AG04450 (cell line): ENCODE data around the gene ABR. TPM values are rescaled to one million over a fixed set of nuclear protein-coding genes. Genes with fewer than 3 reads are reported as not detected.

Source experiments
- CTCF ChIA-PET: fragments of 300-600, 350-600 bp; formaldehyde crosslinking; extraction: SDS; loops from one replicate; lab custom pipeline; 2022; ENCODE audit warnings: antibody characterized with exemption, inconsistent platforms; lab: Charles Lee
- POLR2A ChIA-PET: fragments of 350-600 bp; formaldehyde crosslinking; extraction: SDS; loops from one replicate; lab custom pipeline; 2021; ENCODE audit warnings: antibody characterized with exemption, inconsistent platforms; lab: Yijun Ruan, JAX
- DNase-seq: peaks from one replicate; pipeline ENCODE4 v3.0.0-alpha.2; 2011; ENCODE audit warnings: low read depth, low spot score
- H3K27ac ChIP-seq: one replicate; pipeline ENCODE4 v1.5.1; 2012; ENCODE audit warnings: low read depth, low read length, control low read depth
- H3K27me3 ChIP-seq: one replicate; pipeline ENCODE4 v1.6.0; 2012; ENCODE audit warnings: low read length; ENCODE audit not compliant: control insufficient read depth, insufficient read depth
- H3K4me3 ChIP-seq: 2 replicates; pipeline ENCODE4 v1.5.1; 2011; ENCODE audit warnings: mild to moderate bottlenecking, low read depth, low read length, control low read depth
- H3K9me3 ChIP-seq: 2 replicates; pipeline ENCODE4 v1.5.1; 2012; ENCODE audit warnings: low read length; ENCODE audit not compliant: control insufficient read depth, insufficient read depth
- polyA plus RNA-seq: library from polyadenylated mRNA; depleted of rRNA; stranded (reverse); fragments of >200 nt; gene quantifications from 2 replicates; pipeline ENCODE4 v1.2.3, GENCODE V29; 2011
- TF ChIP-seq, protein P1 (sequence below): IDR thresholded peaks from 2 replicates; pipeline ENCODE4 v1.5.1; 2011; ENCODE audit warnings: low read depth, low read length, control low read depth, inconsistent platforms

ABR gene
- polyA plus RNA-seq, 1 experiment: 64.3 TPM

DNA sequence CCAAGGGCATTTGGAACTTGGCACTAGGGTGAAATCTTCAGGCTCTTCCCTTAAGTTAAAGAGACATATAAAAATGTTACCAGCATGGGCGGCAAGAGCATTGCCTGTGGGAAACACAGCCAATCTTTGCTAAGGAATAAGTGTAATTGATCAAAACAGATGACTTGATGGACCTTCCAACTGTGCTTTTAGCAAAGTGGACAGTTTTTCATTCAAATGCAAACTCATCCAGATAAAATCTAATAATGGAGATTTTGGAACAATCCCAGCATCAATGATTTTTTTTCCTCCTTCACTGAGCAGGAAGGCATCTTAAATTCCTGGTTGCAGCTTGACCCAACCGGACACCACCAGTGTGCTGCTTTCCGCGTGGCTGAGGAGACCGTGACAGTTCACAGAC, 47.6 kb upstream of the ABR start:
- Histone ChIP-seq H3K9me3 (peaks cover 2% of the 10 kb centered on the region; the same call in 1 of the 2 replicates), H3K27ac (no peak overlapping the region), H3K4me3 (no peak overlapping the region), H3K27me3 (peaks cover 41% of the 10 kb centered on the region)
- POLR2A ChIA-PET: no interaction called here
- CTCF ChIA-PET: interaction anchor here (1.3 kb wide), 1 partner anchor 40 kb away, joined by 3 read pairs; no protein-coding TSS in a partner anchor
- DNase-seq: no peak
- TF ChIP-seq, protein P1, sequence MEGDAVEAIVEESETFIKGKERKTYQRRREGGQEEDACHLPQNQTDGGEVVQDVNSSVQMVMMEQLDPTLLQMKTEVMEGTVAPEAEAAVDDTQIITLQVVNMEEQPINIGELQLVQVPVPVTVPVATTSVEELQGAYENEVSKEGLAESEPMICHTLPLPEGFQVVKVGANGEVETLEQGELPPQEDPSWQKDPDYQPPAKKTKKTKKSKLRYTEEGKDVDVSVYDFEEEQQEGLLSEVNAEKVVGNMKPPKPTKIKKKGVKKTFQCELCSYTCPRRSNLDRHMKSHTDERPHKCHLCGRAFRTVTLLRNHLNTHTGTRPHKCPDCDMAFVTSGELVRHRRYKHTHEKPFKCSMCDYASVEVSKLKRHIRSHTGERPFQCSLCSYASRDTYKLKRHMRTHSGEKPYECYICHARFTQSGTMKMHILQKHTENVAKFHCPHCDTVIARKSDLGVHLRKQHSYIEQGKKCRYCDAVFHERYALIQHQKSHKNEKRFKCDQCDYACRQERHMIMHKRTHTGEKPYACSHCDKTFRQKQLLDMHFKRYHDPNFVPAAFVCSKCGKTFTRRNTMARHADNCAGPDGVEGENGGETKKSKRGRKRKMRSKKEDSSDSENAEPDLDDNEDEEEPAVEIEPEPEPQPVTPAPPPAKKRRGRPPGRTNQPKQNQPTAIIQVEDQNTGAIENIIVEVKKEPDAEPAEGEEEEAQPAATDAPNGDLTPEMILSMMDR: no peak

DNA sequence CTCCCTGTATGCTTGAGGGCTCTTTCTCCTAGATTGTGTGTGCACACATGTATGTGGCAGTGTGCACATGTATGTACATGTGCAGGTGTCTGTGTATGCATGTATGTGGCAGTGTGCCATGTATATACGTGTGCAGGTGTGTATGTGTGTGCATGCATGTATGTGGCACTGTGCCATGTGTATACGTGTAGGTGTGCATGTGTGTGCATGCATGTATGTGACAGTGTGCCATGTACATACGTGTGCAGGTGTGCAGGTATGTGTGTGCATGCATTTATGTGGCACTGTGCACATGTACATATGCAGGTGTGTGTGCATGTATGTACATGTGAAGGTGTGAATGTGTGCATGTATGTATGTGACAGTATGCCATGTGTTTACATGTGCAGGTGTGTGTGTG, 46.5 kb upstream of the ABR start:
- POLR2A ChIA-PET: no interaction called here
- H3K27ac ChIP-seq: no peak overlapping the region
- peaks cover 37% of the 10 kb centered on the region for H3K27me3 ChIP-seq
- CTCF ChIA-PET: no interaction called here
- no peak for DNase-seq
- peaks cover 5% of the 10 kb centered on the region for H3K9me3 ChIP-seq
- no peak overlapping the region for H3K4me3 ChIP-seq
- TF ChIP-seq, protein P1: no peak

DNA sequence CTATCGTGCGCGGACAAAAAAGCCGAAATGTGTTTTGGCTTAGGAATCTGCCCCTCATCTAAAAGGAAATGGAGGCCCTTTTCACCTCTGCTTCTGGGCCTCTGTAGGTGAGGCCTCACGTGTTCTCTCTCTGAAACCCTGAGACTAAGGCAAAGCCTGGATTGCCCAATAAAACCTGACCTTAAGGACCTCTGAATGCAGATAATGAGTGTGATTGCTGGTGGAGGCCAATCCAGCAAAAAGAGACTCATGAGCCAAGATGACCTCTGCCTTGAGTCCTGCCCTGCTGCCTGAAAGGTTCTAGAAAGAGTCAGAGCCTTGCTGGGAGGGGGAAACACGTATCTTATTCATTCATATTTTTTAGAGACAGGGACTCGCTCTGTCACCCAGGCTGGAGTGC, 44.5 kb upstream of the ABR start:
- H3K27me3 ChIP-seq: peaks cover 42% of the 10 kb centered on the region
- TF ChIP-seq, protein P1: no peak
- no peak overlapping the region for H3K4me3 ChIP-seq
- DNase-seq: no peak
- POLR2A ChIA-PET: no interaction called here
- peaks cover 5% of the 10 kb centered on the region for H3K9me3 ChIP-seq
- CTCF ChIA-PET: interaction anchor here (0.6 kb wide), 1 partner anchor 11 kb away, joined by 6 read pairs; no protein-coding TSS in a partner anchor
- no peak overlapping the region for H3K27ac ChIP-seq

DNA sequence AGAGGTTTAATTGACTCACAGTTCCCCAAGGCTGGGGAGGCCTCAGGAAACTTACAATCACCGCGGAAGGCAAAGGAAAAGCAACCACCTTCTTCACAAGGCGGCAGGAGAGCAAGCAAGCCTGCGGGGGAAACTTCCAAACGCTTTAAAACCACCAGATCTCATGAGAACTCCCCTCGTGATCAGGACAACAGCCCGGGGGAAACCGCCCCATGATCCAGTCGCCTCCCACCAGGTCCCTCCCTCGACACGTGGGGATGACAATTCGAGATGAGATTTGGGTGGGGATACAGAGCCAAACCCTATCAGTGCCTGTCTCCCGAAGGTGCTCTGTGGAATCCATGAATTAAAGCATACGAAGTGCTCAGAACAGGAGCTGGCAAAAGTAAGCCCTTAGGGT, 43.9 kb upstream of the ABR start:
- DNase-seq: no peak
- ChIA-PET POLR2A (no interaction called here), CTCF (no interaction called here)
- no peak overlapping the region for H3K27ac ChIP-seq
- peaks cover 5% of the 10 kb centered on the region for H3K9me3 ChIP-seq
- TF ChIP-seq, protein P1: no peak
- H3K27me3 ChIP-seq: peaks cover 44% of the 10 kb centered on the region
- no peak overlapping the region for H3K4me3 ChIP-seq

DNA sequence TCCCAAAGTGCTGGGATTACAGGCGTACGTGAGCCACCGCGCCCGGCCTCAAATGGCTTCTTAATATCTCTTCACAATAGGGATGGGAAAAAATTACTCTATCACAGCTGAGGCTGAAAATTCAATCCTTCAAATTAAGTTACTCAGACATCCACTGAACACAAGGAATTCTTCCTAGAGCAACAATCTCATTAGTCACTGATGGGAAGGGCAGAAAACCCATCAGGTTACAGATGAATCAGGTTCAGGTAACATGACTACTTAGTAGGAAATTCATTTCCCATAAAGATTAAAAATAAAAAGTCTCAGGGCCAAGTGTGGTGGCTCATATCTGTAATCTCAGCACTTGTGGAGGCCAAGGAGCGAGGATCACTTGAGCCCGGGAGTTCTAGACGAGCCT, 42.5 kb upstream of the ABR start:
- H3K27me3 ChIP-seq: peaks cover 35% of the 10 kb centered on the region
- POLR2A ChIA-PET: no interaction called here

More for the DNA sequence above, 42.5 kb upstream of the ABR start:
- CTCF ChIA-PET: no interaction called here
- Histone ChIP-seq H3K27ac (no peak overlapping the region), H3K9me3 (peaks cover 5% of the 10 kb centered on the region), H3K4me3 (no peak overlapping the region)
- TF ChIP-seq, protein P1: no peak
- no peak for DNase-seq
